NCI-H774 (cell line): ENCODE data around the gene ANKRD10.
"Not testable (repeated sequence)": the region's sequence is repeated elsewhere in the genome, so short reads cannot be mapped to it uniquely, and the experiment has no call there.

ENCODE experiments used
- DNase-seq: peaks from one replicate; lab custom pipeline; 2025; lab: John Stamatoyannopoulos, UW

ANKRD10 gene

DNA sequence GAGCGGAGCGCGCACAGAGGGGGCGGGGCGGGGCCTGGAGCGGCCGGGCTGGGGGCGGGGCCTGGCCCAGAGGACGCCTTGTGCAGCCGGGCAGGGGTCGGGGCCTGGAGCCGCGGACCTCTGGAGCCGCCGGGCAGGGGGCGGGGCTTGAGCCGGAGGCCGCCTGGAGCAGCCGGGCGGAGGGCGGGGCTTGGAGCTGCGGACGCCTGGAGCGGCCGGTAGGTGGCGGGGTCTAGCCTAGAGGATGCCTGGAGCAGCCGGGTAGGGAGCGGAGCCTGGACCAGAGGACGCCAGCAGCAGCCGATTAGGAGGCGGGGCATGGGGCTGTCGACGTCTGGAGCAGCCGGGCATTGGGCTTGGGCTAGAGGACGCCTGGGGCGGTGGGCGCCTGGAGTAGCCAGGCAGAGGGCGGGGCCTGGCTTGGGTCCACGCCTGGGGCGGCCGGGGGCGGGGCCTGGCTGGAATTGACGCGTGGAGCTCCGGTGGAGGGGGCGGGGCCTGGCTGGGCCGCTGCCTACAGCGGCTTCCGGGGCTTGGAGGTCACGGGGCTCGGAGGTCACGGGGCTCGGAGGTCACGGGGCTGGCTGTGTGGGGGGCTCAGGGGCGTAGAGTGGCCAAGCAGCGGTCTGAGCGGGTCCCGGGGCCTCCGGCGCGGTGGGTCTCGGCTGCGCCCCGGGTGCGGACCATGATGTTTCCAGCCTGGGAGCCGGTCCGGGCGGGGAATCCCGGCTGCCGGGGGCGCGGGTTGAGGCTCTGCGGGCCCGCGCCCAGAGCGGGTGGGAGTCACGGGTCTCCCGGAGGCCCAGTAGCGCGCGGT lies at the start of gene ANKRD10:
Gene ANKRD10 (minus strand): TSS at position 13 of the 817 bp plus-strand sequence. CDS start 135 bp downstream, outside the sequence.
- peak; percentile 100 for DNase-seq

GRCh38 chr13:110964229-110965037 lies 49.6 kb upstream of the ANKRD10 start:
- no peak for DNase-seq

DNA sequence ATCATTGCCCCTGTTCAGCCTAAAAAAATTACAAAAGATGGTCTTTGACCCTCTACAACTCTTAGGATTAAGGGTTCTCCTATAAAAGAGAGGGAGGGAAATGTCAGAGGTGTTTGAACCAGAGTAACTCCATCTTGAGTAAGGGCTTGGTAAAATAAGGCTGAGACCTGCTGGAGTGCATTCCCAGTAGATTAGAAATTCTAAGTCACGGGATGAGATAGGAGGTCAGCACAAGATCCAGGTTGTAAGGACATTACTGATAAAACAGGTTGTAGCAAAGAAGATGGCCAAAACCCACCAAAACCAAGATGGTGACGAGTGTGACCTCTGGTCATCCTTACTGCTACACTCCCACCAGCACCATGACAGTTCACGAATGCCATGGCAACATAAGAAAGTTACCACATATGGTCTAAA lies 48.7 kb upstream of the ANKRD10 start:
- DNase-seq: no peak

DNA sequence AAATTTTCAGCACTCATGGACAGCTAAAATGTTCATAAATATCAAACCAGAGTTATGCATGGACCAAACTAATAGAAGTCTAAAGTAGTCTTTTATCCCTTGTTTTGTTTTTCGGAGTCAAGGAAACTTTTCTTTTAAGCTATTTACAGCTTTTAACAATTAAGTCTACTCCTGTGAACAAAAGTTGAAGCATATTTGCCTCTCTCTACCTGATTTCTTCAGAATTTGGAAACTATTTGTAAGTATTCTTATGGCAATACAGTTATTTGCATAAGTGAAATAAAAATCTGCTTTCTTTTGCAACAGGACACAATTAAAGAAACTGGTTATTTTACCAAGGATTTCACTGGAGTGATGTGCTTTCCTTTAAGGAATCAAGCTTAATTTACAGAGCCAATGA lies 47.1 kb upstream of the ANKRD10 start:
- no peak for DNase-seq

- DNase-seq: no peak
Observed at GRCh38 chr13:110960204-110960603, 45.3 kb upstream of the ANKRD10 start.

- DNase-seq: no peak
Observed at GRCh38 chr13:110957931-110958330, 43.1 kb upstream of the ANKRD10 start.

DNA sequence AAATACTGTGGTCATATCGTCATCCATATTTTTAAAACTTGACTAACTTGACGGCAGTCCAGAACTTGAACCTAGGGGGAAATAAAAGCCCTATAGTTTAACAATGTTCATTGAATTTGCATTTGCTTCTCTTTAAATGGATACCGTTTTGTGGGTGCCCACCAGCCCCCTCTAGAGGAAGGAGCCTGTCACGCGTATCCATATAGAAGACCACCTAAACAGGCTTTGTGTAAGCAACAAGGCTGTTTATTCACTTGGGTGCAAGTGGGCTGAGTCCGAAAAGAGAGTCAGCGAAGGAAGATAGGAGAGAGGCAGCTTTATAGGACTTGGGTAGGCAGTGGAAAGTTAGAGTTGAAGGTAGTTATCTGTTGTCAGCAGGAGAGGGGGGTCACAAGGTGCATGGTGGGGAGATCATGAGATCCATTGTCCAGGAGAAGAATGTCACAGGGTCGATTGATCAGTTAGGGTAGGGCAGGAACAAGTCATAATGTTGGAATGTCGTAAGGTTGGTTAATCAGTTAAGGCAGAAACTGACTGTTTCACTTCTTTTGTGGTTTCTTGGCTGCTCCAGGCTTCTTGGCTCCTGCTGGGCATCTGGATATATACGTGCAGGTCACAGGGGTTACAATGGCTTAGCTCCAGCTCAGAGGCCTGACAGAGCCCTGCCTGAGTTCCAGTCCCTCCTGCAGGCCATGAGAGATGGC lies 42.5 kb upstream of the ANKRD10 start:
- DNase-seq: no peak

DNA sequence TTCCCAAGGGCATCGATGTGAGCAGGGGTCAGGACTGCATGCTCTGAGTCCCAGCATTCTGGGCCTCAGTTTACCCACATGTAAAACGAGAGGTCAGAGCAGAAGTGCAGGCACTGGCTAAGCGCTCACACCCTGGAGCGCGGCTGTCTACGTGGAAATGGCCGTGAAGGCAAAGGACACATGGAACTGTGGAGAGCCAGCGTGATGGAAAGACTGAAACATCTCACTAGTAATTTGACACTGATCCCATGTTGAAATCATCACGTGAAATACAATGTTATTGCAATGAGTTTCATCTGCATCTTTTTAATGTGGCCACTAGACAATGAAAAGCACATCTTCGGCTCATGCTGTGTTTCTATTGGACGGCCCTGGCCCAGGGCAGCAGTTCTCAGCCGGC lies 41.3 kb upstream of the ANKRD10 start:
- DNase-seq: not testable (repeated sequence)

GRCh38 chr13:110955608-110956007 lies 40.7 kb upstream of the ANKRD10 start:
- DNase-seq: not testable (repeated sequence)

DNA sequence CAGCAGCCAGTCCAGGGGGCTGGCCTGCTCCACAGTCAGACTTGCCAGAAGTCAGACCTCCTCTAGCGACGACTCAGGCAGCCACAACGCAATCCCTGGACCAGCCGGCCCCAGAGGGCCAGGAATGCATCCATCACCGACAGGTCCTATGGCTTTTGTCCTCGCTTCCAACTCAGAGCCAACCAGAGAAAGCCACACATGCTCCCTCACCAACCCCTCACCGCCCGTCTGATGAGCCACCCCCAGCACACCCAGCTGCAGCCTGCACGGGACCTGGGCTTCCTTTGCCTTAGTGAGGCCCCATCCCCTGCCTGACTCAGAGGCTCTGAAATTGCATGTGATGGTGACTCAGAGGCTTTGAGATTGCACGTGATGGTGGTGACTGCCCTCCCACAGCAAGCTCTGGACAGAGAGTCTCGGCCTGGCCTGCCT lies 40.2 kb upstream of the ANKRD10 start:
- not testable (repeated sequence) for DNase-seq

DNA sequence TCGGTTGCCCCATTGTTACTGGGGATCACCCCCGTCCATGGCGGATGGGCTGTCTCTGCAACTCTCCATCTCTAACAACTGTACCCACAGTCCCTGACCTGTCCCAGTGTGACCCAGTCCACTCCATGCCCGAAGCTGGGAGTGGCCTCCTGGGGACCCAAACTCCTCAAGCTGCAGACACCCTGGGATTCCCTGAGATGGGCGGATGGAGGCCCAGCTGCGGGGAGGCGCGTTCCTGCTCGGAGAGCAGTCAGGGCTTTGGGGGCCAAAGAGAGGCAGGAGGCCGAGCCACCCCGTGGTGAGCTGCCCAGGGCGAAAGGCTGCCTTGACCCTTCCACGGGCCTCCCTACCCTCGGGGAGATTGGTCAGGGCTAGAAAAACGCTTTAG lies 39.7 kb upstream of the ANKRD10 start:
- not testable (repeated sequence) for DNase-seq

- no peak for DNase-seq
Observed at GRCh38 chr13:110953833-110954532, 39.1 kb upstream of the ANKRD10 start.

GRCh38 chr13:110953416-110953815 lies 38.5 kb upstream of the ANKRD10 start:
- no peak for DNase-seq

GRCh38 chr13:110952135-110952534 lies 37.3 kb upstream of the ANKRD10 start:
- not testable (repeated sequence) for DNase-seq

DNA sequence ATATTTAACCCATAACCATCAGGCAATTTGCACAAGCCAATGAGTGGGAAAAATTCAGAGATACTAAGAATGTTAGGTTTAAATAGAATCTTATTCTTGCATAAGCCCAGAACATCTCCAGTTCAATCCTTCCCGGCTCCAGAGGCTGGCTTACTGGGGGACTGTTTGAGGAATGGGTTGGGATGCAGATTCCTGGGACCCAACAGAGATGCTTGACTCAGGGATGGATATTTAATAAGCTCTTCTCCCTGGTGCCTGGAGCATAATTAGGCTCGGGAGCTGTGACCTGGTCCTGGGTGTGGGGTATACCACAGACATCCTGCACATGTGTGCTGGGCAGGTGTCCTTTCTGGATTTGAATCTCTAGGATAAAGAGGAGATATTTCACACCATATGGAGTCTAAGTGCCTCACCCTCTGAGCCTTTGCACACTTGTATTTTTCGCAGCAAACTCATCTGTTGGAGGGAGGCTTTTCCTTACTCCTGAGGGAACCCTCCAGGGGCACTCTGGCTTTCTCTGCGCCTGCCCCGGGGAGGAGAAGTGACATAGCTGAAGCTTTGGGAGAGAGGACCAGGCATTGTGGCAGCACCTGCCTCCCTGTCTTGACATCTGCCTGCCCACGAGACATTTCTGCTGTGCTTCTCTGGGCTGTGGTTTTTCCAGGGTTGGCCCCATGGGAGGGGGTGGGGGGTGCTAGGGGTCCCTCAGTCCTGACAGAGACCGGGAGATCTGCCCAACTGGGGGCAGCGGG lies 36.1 kb upstream of the ANKRD10 start:
- peak; percentile 38 for DNase-seq

DNA sequence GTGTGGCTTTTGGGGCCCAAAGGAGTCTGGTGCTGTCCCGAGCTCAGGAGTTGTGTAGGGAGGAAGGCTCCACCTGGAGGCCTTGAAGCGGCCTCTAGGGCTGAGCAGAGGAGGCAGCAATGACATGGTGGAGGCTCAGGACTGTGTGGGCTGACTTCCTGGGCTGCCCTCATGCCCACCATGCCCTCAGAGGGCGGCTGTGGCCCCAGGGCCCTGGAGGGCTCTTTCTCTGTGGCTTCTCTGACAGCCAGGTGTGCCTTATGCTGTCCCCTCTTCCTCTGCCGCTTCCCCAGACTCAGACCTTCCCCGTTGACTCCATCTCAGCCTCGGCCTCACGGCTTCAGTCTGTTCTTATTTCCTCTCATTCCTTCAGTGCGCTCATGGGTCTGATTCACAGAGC lies 35.5 kb upstream of the ANKRD10 start:
- DNase-seq: no peak

DNA sequence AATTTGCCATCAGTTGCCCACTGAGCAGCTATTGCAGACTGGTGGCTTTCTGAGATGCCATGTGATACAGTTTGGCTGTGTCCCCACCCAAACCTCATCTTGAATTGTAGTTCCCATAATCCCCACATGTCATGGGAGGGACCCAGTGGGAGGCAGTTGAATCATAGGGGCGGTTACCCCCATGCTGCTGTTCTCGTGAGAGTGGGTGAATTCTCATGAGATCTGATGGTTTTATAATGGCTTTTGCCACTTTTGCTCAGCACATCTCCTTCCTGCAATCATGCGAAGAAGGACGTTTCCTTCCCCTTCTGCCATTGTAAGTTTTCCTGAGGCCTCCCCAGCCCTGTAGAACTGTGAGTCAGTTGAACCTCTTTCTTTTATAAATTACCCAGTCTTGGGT lies 34.8 kb upstream of the ANKRD10 start:
- no peak for DNase-seq

DNA sequence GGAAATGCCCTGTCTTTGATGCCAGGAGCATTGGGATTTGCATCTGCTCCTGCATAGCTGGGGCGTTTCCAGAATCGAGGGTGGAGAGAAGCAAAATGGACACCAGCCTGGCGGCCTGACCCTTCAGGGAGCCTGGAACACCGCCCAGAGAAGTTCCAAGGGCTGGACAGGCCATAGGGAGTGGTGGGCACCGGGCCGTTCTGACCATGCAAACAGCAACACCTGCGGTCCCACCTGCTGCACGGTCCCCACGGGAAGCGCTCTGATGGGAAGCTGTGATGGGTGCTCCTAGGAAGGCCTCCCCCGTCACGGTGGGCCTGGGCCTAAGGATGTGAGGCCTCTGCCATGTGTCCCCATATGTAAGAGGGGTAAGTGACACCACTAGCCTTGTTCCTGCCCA lies 34.2 kb upstream of the ANKRD10 start:
- DNase-seq: no peak

DNA sequence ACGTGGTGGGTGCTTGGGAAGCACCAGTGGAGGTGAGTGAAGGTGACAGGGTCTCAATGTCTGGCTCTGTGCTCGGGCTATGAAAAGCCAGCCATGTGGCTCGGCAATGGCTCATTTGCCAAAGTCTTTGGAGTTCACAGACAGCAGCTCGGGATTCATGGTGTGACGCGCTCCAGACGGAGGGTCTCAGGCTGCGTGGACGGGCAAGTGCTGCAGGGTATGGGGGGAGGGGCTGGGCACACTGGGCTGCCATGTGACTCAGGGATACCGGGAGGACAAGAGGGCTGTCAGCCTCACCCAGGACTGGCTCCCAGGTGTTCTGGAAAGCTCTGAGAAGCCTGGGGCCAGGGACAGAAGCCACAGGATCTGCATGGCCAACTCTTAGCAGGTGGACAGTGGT lies 32.5 kb upstream of the ANKRD10 start:
- DNase-seq: not testable (repeated sequence)

- DNase-seq: no peak
Observed at GRCh38 chr13:110945928-110946570, 31.2 kb upstream of the ANKRD10 start.
